H9 (cell line): ENCODE data around the gene SLC4A11. TPM values are rescaled to one million over a fixed set of nuclear protein-coding genes. Genes with fewer than 3 reads are reported as not detected.

Experiments
- DNase-seq: peaks from one replicate; pipeline ENCODE4 v3.0.0-alpha.2; 2017
- H2AFZ ChIP-seq: one replicate; pipeline ENCODE4 v1.6.1; 2013; ENCODE audit warnings: mild to moderate bottlenecking, low read length, control low read depth, moderate library complexity
- H2AK5ac ChIP-seq: 2 replicates; pipeline ENCODE4 v1.6.1; 2013; ENCODE audit warnings: low read length, control low read depth, mixed read lengths; ENCODE audit not compliant: insufficient read length
- H2BK120ac ChIP-seq: one replicate; pipeline ENCODE4 v1.6.1; 2013; ENCODE audit warnings: low read depth, mild to moderate bottlenecking, low read length, control low read depth, inconsistent platforms; ENCODE audit not compliant: poor library complexity, severe bottlenecking
- H2BK12ac ChIP-seq: 2 replicates; pipeline ENCODE4 v1.6.1; 2013; ENCODE audit warnings: low read length, control low read depth, mixed read lengths, low read depth; ENCODE audit not compliant: insufficient read length
- H2BK15ac ChIP-seq: 2 replicates; pipeline ENCODE4 v1.6.1; 2013; ENCODE audit warnings: low read depth, low read length, control low read depth
- H2BK20ac ChIP-seq: one replicate; pipeline ENCODE4 v1.6.1; 2013; ENCODE audit warnings: low read depth, mild to moderate bottlenecking, low read length, control low read depth, inconsistent platforms; ENCODE audit not compliant: poor library complexity, severe bottlenecking
- H2BK5ac ChIP-seq: 2 replicates; pipeline ENCODE4 v1.6.1; 2013; ENCODE audit warnings: low read length, control low read depth, mixed read lengths; ENCODE audit not compliant: insufficient read length
- H3K14ac ChIP-seq: 2 replicates; pipeline ENCODE4 v1.6.1; 2013; ENCODE audit warnings: low read length, control low read depth; ENCODE audit not compliant: insufficient read depth
- H3K18ac ChIP-seq: 2 replicates; pipeline ENCODE4 v1.6.1; 2013; ENCODE audit warnings: low read depth, mild to moderate bottlenecking, mixed read lengths, low read length, control low read depth; ENCODE audit not compliant: insufficient read length
- H3K23ac ChIP-seq: 2 replicates; pipeline ENCODE4 v1.6.1; 2013; ENCODE audit warnings: low read length, control low read depth, mixed read lengths, low read depth; ENCODE audit not compliant: insufficient read length
- H3K23me2 ChIP-seq: 2 replicates; pipeline ENCODE4 v1.6.1; 2013; ENCODE audit warnings: low read depth, mild to moderate bottlenecking, mixed read lengths, low read length, control low read depth; ENCODE audit not compliant: insufficient read length, poor library complexity, severe bottlenecking
- H3K27ac ChIP-seq: 2 replicates; pipeline ENCODE4 v1.5.1; 2013; ENCODE audit warnings: low read length, control low read depth, mixed read lengths, low read depth; ENCODE audit not compliant: insufficient read length
- H3K27me3 ChIP-seq: 2 replicates; pipeline ENCODE4 v1.6.1; 2013; ENCODE audit warnings: low read length, control low read depth, inconsistent platforms; ENCODE audit not compliant: insufficient read depth
- H3K4ac ChIP-seq: 2 replicates; pipeline ENCODE4 v1.6.1; 2013; ENCODE audit warnings: low read depth, mild to moderate bottlenecking, control low read depth, inconsistent platforms, low read length, moderate library complexity
- H3K4me1 ChIP-seq: 2 replicates; pipeline ENCODE4 v1.6.1; 2013; ENCODE audit warnings: low read length, control low read depth, inconsistent platforms; ENCODE audit not compliant: insufficient read depth
- H3K4me2 ChIP-seq: 2 replicates; pipeline ENCODE4 v1.6.1; 2013; ENCODE audit warnings: low read length, control low read depth, mixed read lengths; ENCODE audit not compliant: insufficient read length, insufficient read depth
- H3K56ac ChIP-seq: 2 replicates; pipeline ENCODE4 v1.6.1; 2013; ENCODE audit warnings: low read depth, mild to moderate bottlenecking, mixed read lengths, low read length, control low read depth; ENCODE audit not compliant: insufficient read length
- H3K79me1 ChIP-seq: 2 replicates; pipeline ENCODE4 v1.6.1; 2013; ENCODE audit warnings: low read depth, mild to moderate bottlenecking, moderate library complexity, low read length, control low read depth, inconsistent platforms; ENCODE audit not compliant: insufficient read depth, poor library complexity, severe bottlenecking
- H3K79me2 ChIP-seq: 2 replicates; pipeline ENCODE4 v1.6.1; 2013; ENCODE audit warnings: low read length, control low read depth, inconsistent platforms; ENCODE audit not compliant: insufficient read depth
- H3K9ac ChIP-seq: 2 replicates; pipeline ENCODE4 v1.6.1; 2013; ENCODE audit warnings: low read length, control low read depth, mixed read lengths; ENCODE audit not compliant: insufficient read length; ENCODE audit errors: extremely low read depth
- H3K9me3 ChIP-seq: one replicate; pipeline ENCODE4 v1.6.1; 2013; ENCODE audit warnings: low read depth, low read length, inconsistent platforms; ENCODE audit not compliant: control insufficient read depth
- H3T11ph ChIP-seq: one replicate; pipeline ENCODE4 v1.6.1; 2013; ENCODE audit warnings: mild to moderate bottlenecking, low read length, control low read depth, inconsistent platforms
- H4K20me1 ChIP-seq: one replicate; pipeline ENCODE4 v1.6.1; 2013; ENCODE audit not compliant: control insufficient read depth, insufficient read length, insufficient read depth
- H4K5ac ChIP-seq: 2 replicates; pipeline ENCODE4 v1.6.1; 2013; ENCODE audit warnings: low read depth, mild to moderate bottlenecking, mixed read lengths, low read length, control low read depth; ENCODE audit not compliant: insufficient read length
- H4K8ac ChIP-seq: replicated peaks from 2 replicates; pipeline ENCODE4 v1.6.1; 2013; ENCODE audit warnings: low read length, control low read depth, mixed read lengths, low read depth; ENCODE audit not compliant: insufficient read length
- H4K91ac ChIP-seq: 2 replicates; pipeline ENCODE4 v1.6.1; 2013; ENCODE audit warnings: low read depth, mild to moderate bottlenecking, moderate library complexity, mixed read lengths, low read length, control low read depth; ENCODE audit not compliant: insufficient read length
- H3K27ac Mint-ChIP-seq, 3 experiments: 2 replicates in 2 of 3; 3 replicates in 1 of 3; pipeline ENCODE4 v1.8.0; 2020 to 2021; ENCODE audit warnings: mixed read lengths in 3 of 3, mild to moderate bottlenecking in 1 of 3, moderate library complexity in 1 of 3
- H3K27me3 Mint-ChIP-seq: 2 replicates; pipeline ENCODE4 v1.8.0; 2021; ENCODE audit warnings: low read depth, mild to moderate bottlenecking, moderate library complexity, mixed read lengths
- H3K36me3 Mint-ChIP-seq, 3 experiments: 2 replicates in 2 of 3; 3 replicates in 1 of 3; pipeline ENCODE4 v1.8.0; 2020 to 2021; ENCODE audit warnings: low read depth in 3 of 3, mixed read lengths in 3 of 3; ENCODE audit not compliant: insufficient read depth in 1 of 3
- H3K4me1 Mint-ChIP-seq, 2 experiments: 2 replicates each; pipeline ENCODE4 v1.8.0; 2020; ENCODE audit warnings: mixed read lengths in 2 of 2
- H3K4me3 Mint-ChIP-seq, 2 experiments: 2 replicates in 1 of 2; 3 replicates in 1 of 2; pipeline ENCODE4 v1.8.0; 2020 to 2021; ENCODE audit warnings: mild to moderate bottlenecking in 2 of 2, mixed read lengths in 2 of 2, moderate library complexity in 1 of 2
- H3K9me3 Mint-ChIP-seq, 2 experiments: 2 replicates in 1 of 2; 3 replicates in 1 of 2; pipeline ENCODE4 v1.8.0; 2020; ENCODE audit warnings: mild to moderate bottlenecking in 2 of 2, mixed read lengths in 2 of 2, moderate library complexity in 1 of 2
- CTCF ChIP-seq: fragments of 200-600 bp; sonication (generic); conservative IDR thresholded peaks from 3 replicates; pipeline ENCODE4 v1.8.0; 2021; ENCODE audit warnings: antibody characterized with exemption, mild to moderate bottlenecking
- WGBS: extraction: QIAGEN DNeasy Blood & Tissue Kit; methylation state at CpG from one replicate; pipeline ENCODE4 v1.1.7; 2013; ENCODE audit warnings: missing lambda C conversion rate, low lambda C conversion rate, mixed read lengths; ENCODE audit not compliant: insufficient read length; ENCODE audit errors: extremely low coverage; 5-methylcytosine and 5-hydroxymethylcytosine counted together
- total RNA-seq: library from RNA; stranded (reverse); gene quantifications from 2 replicates; pipeline ENCODE4 v1.2.1, GENCODE V29; 2021

Gene SLC4A11
- total RNA-seq, 1 experiment from 2014 or later: 29.4 TPM

- no peak overlapping the region for H2BK5ac ChIP-seq
- TF ChIP-seq CTCF: no peak
These were observed 29.1 kb downstream of the SLC4A11 start for GRCh38 chr20:3209946-3210317.

More at GRCh38 chr20:3209946-3210317, 29.1 kb downstream of the SLC4A11 start:
- WGBS: no CpG with 5 or more reads among the region's 10 CpGs
- peaks cover 16 to 24% (median 17%) of the 10 kb centered on the region in 3 experiments; a peak in 6 of 7 replicates for H3K36me3 Mint-ChIP-seq
- Histone ChIP-seq H3K23ac (no peak overlapping the region), H3K27ac (no peak overlapping the region), H3K79me2 (peaks cover 9% of the 10 kb centered on the region; the same call in 1 of the 2 replicates), H2AK5ac (no peak overlapping the region), H3T11ph (no peak overlapping the region), H2BK12ac (no peak overlapping the region), H2BK20ac (no peak overlapping the region), H2BK15ac (no peak overlapping the region), H3K23me2 (peaks cover 14% of the 10 kb centered on the region), H2BK120ac (no peak overlapping the region), H3K79me1 (peaks cover 2% of the 10 kb centered on the region), H4K5ac (no peak overlapping the region), H3K4me1 (no peaks in the 10 kb centered on the region), H3K18ac (no peak overlapping the region), H4K8ac (no peak overlapping the region), H4K20me1 (peaks cover 4% of the 10 kb centered on the region), H3K9ac (peak overlapping the region; percentile 24), H2AFZ (no peak overlapping the region), H3K56ac (no peak overlapping the region), H3K4me2 (peak overlapping the region; percentile 95), H4K91ac (no peak overlapping the region), H3K9me3 (no peaks in the 10 kb centered on the region), H3K14ac (no peak overlapping the region), H3K27me3 (no peaks in the 10 kb centered on the region), H3K4ac (no peak overlapping the region)
- peak overlapping the region; percentile 92 to 98 for H3K4me3 Mint-ChIP-seq
- H3K4me1 Mint-ChIP-seq: peaks cover 10 to 18% of the 10 kb centered on the region in 2 experiments; a peak in 3 of 4 replicates
- H3K9me3 Mint-ChIP-seq: no peaks in the 10 kb centered on the region
- peak overlapping the region in 1 of 3 experiments; percentile 99; a peak in 1 of 7 replicates for H3K27ac Mint-ChIP-seq
- DNase-seq: no peak
- H3K27me3 Mint-ChIP-seq: no peaks in the 10 kb centered on the region
